Measurements from ENCODE around the gene MAP3K9. TPM values are rescaled to one million over a fixed set of nuclear protein-coding genes. Genes with fewer than 3 reads are reported as not detected.

MAP3K9 gene
- total and polyA plus RNA-seq, 2 of the 8 experiments (the other 6 are each of a cell fraction or from before 2014, with no cell fraction given): 9.8 to 24.7 TPM

GRCh38 chr14:70702161-70702560 lies 107.2 kb downstream of the MAP3K9 start (continued):
- TF ChIP-seq RAD21 (IDR thresholded peaks at IDR 0.05 in 1 of 2, conservative IDR thresholded peaks at IDR 0.05 in 1 of 2; ENCODE audit: low read depth in 2 of 2, low read length in 2 of 2) (no peak), POLR2AphosphoS5 (IDR thresholded peaks at IDR 0.05; ENCODE audit: low read depth, low read length) (no peak)

All from H1 (cell line).